ENCODE measurements around the gene PIP5K1B.

DNA sequence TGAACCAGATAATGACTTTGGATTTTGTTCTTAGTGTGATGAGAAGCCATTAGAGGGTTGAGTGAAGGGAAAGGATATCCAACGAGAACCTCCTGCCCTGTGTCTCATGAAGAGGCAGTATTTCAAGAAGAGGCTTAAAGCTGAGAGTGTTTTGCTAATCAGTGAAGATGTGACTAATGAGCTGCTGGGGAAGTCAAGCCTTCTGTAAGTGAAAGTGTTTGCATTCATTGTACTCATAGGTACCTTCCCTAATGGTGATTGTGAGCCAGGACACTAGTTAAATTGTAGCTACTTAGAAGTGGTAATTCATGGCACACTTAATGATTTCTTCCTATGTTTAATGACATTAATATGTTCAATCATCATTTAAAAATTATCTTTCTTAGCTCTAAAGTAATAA lies 23.7 kb downstream of the PIP5K1B start:
- no peak for TF ChIP-seq RAD21 (IDR thresholded peaks at IDR 0.05)
- no peak for TF ChIP-seq CTCF (IDR thresholded peaks at IDR 0.05; ENCODE audit: low read depth, low read length, missing input control)
- TF ChIP-seq GABPA (IDR thresholded peaks at IDR 0.05 in 1 of 2, conservative IDR thresholded peaks at IDR 0.05 in 1 of 2), result no peak
- no peak for TF ChIP-seq MAX (IDR thresholded peaks at IDR 0.05)
- TF ChIP-seq TAF1 (conservative IDR thresholded peaks at IDR 0.05), result no peak
- no peak for TF ChIP-seq SP1 (IDR thresholded peaks at IDR 0.05)
- TF ChIP-seq YY1 (IDR thresholded peaks at IDR 0.05), result no peak
- TF ChIP-seq RXRA (IDR thresholded peaks at IDR 0.05), result no peak
- TF ChIP-seq ATF3 (IDR thresholded peaks at IDR 0.05), result no peak
